Measurements from ENCODE around the gene USP9Y. TPM values are rescaled to one million over a fixed set of nuclear protein-coding genes. Genes with fewer than 3 reads are reported as not detected.

USP9Y gene
- total RNA-seq, 1 donor from 2014 or later = 25.7 TPM

- no peak overlapping the region for H3K4me3 ChIP-seq (ENCODE audit: low read depth, low read length)
- TF ChIP-seq CTCF (conservative IDR thresholded peaks at IDR 0.05; ENCODE audit: low read depth, low read length) = no peak
- DNase-seq (ENCODE audit: low read depth) = no peak
Measured at GRCh38 chrY:12756021-12756420, 55.0 kb downstream of the USP9Y start.

- no peak for TF ChIP-seq CTCF (conservative IDR thresholded peaks at IDR 0.05; ENCODE audit: low read depth, low read length)
Measured at GRCh38 chrY:12765976-12766375, 64.9 kb downstream of the USP9Y start.

GRCh38 chrY:12784521-12784920, 83.5 kb downstream of the USP9Y start:
- no peak overlapping the region for H3K4me3 ChIP-seq (ENCODE audit: low read depth, low read length)
- no peak for TF ChIP-seq CTCF (conservative IDR thresholded peaks at IDR 0.05; ENCODE audit: low read depth, low read length)
- no peak for DNase-seq (ENCODE audit: low read depth)

More at GRCh38 chrY:12765976-12766375, 64.9 kb downstream of the USP9Y start:
- no peak for DNase-seq (ENCODE audit: low read depth)
- no peak overlapping the region for H3K4me3 ChIP-seq (ENCODE audit: low read depth, low read length)

- no peak for TF ChIP-seq CTCF (conservative IDR thresholded peaks at IDR 0.05; ENCODE audit: low read depth, low read length)
- DNase-seq (ENCODE audit: low read depth) = no peak
- no peak overlapping the region for H3K4me3 ChIP-seq (ENCODE audit: low read depth, low read length)
Measured at GRCh38 chrY:12793999-12794398, 93.0 kb downstream of the USP9Y start.

GRCh38 chrY:12808046-12808445, 107.0 kb downstream of the USP9Y start:
- DNase-seq (ENCODE audit: low read depth) = peak; percentile 12
- TF ChIP-seq CTCF (conservative IDR thresholded peaks at IDR 0.05; ENCODE audit: low read depth, low read length) = no peak

GRCh38 chrY:12809034-12809433, 108.0 kb downstream of the USP9Y start:
- no peak for DNase-seq (ENCODE audit: low read depth)
- peak; percentile 44 for TF ChIP-seq CTCF (conservative IDR thresholded peaks at IDR 0.05; ENCODE audit: low read depth, low read length)
- H3K4me3 ChIP-seq (ENCODE audit: low read depth, low read length) = no peak overlapping the region

More at GRCh38 chrY:12808046-12808445, 107.0 kb downstream of the USP9Y start:
- H3K4me3 ChIP-seq (ENCODE audit: low read depth, low read length) = no peak overlapping the region

GRCh38 chrY:12823408-12823807, 122.4 kb downstream of the USP9Y start:
- no peak for DNase-seq (ENCODE audit: low read depth)
- no peak overlapping the region for H3K4me3 ChIP-seq (ENCODE audit: low read depth, low read length)
- TF ChIP-seq CTCF (conservative IDR thresholded peaks at IDR 0.05; ENCODE audit: low read depth, low read length) = no peak
